Raji (cell line): ENCODE results near the gene ARSH.

Experiments
- POLR2A ChIP-seq: IDR thresholded peaks from 2 replicates; pipeline ENCODE4 v1.6.1; 2011; ENCODE audit warnings: low read depth, low read length, control low read depth; ENCODE audit not compliant: insufficient read depth

Gene ARSH

DNA sequence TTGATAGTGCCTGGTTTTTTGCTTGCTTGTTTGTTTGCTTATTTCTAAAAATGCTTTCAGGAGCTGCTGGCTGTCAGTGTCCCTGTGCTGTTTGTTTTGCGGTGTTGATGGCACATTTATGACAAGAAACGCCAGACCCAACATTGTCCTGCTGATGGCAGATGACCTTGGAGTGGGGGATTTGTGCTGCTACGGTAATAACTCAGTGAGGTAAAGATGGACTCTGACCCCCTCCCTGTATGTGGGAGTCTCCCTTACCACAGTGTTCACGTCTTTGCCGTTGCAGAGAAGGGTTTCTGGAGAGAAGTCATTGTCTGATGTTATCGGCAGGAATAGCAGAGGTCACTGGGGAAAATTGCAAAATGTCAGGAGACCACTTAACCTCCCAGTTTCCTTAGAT is at the start of gene ARSH:
TSS of gene ARSH (plus strand) at position 52 of the 400 bp plus-strand sequence. CDS start at position 119, 67 bp downstream.
- no peak for TF ChIP-seq POLR2A

GRCh38 chrX:2958199-2958598 is 48.1 kb upstream of the ARSH start:
- TF ChIP-seq POLR2A = no peak

DNA sequence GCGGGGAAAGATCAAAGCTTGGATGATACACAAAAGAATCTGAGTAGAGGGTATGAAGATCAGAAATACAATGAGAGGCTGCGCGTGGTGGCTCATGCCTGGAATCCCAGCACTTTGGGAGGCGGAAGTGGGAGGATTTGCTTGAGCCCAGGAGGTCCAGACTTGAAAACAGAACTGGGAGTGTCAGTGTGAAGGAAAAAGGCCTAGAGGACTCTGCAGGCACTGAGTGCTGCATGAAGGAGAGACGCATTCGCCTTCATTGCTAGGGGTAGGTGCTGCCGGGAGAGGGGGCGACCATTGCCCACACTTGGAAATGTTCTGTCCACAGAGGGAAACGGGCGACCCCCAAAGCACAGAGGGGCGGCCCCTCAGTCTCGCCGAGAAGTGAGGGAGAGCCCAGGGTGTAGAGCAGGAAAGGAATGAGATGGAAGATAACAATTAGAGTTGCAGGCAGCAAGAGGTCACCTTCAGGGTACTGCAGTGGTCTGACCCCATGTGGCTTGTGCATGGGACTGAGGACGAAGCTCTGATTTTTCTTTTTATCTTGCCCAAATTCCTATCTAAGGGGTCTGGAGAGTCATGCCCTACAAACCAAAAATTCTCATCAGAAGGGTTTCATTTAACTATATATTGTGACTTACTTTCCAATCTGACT is 45.4 kb upstream of the ARSH start:
- TF ChIP-seq POLR2A = no peak

DNA sequence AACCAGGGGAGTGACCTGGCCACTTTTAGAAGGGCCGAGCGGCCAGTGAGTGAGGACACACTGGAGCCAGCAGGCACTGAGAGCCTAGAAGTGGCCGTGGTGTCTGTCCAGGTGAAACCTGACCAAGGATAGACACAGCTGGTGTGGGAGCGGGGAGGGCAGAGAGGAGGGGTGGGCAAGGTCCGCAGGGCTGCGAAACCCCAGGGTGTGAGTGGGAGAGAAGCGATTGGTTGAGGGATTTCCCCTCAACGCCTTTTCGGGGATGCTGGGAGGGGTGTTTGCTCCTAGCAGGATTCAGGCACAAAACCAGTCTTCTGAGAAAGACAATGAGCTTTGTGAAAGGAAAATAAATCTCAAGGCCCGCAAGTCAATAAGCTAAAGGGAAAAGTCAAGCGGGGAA is 44.0 kb upstream of the ARSH start:
- no peak for TF ChIP-seq POLR2A

DNA sequence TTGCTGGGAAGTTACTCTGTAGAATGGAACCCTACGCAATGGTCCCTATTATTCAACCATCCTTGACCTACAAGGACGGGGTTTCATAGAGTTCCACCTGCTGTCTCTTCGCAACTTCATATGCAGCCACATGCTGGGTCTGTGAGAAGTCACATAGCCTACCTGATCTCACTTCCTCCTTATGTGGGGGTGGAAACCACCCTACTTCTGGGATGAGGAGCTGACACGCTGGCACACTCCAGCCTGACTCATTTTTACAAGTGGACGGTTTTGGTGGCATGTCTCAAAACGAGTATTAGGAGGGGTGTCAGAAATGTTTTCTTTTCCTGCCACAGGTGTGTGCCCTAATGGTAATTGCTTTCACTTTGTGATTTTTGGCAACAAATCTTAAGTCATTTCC is 40.4 kb upstream of the ARSH start:
- no peak for TF ChIP-seq POLR2A

DNA sequence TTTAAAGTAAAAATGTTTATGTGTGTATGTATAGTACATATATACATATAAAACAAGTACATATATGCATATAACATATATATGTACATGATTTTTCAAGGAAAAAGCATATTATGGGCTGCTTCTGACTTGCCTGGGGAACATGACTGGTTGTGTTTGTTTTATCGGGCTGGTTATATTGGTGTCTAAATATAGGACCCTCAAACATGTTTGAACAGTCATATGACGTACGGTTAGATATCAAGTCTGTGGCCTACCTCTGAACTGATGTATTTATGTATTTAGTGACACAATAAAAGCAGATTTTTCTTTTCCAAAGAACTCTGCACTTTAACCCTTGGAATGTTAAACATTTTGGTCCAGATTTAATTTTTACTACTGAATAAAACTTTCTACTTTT is 39.3 kb upstream of the ARSH start:
- TF ChIP-seq POLR2A = no peak

GRCh38 chrX:2967584-2967983 is 38.8 kb upstream of the ARSH start:
- no peak for TF ChIP-seq POLR2A

GRCh38 chrX:2967998-2968909 is 38.1 kb upstream of the ARSH start:
- TF ChIP-seq POLR2A = no peak

- no peak for TF ChIP-seq POLR2A
Measured at GRCh38 chrX:2969021-2969420, 37.3 kb upstream of the ARSH start.

GRCh38 chrX:2972391-2972790 is 34.0 kb upstream of the ARSH start:
- no peak for TF ChIP-seq POLR2A

- no peak for TF ChIP-seq POLR2A
Measured at GRCh38 chrX:2974961-2975360, 31.4 kb upstream of the ARSH start.

DNA sequence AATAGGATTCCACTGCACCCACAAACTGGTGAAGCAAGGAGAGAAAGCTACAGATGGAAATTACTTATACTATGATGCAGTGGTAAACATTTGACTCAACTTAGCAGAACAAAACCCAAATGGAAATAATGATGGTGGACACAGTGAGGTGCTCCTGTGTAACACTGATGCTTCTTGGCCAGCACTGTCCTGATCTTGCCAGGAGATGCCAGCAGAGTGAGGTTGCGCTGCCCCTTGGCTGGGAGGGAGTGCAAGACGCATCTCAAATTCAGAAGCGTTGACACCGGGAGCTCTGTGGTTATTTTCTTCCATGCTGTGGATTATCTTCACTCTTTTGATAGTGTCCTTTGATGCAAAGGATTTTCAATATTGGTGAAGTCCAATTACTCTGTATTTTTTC is 22.0 kb upstream of the ARSH start:
- TF ChIP-seq POLR2A = no peak

- no peak for TF ChIP-seq POLR2A
Measured at GRCh38 chrX:2989565-2989964, 16.8 kb upstream of the ARSH start.

DNA sequence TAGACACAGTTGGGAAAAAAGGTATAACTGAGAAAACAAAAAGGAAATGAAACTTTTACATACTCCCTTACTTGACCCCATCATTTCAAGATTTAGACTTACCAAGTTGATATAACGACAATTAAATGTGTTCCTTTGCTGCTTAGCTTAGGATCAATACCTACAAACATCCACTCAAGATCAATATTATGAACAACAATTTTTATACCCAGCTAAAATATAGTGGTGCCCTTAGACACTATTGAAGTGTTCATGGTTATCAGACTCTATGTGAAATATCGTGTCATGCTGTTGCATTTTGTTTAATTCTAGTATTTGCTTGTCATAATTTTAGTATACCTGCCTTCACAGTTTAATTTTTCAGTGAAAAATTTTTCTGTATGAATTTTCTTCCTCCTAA is 4.2 kb downstream of the ARSH start:
- TF ChIP-seq POLR2A = no peak

DNA sequence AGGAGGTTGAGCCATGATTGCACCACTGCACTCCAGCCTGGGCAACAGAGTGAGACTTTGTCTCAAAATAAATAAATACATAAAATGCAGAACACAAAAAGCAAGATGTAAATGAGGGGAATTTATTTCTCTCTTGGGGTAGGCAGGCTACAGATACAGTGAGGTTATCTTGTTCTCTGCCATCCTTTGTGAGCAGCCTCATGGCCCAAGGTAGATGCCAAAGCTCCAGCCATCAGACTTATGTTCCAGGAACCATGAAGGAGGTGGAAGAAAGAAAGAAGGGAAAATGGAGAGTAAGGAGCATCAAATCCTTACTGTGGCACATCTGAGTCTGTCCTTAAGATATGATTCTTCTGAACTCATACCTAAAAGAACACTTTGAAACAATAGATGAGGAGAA is 11.1 kb downstream of the ARSH start:
- no peak for TF ChIP-seq POLR2A

- no peak for TF ChIP-seq POLR2A
Measured at GRCh38 chrX:3024176-3024575, 17.8 kb downstream of the ARSH start.
